ENCODE results near the gene OR52H1.

OR52H1 gene

GRCh38 chr11:5556596-5557188, 8.4 kb upstream of the OR52H1 start:
- Mint-ChIP-seq H3K27me3 (peaks cover 7% of the 10 kb centered on the region), H3K9me3 (no peaks in the 10 kb centered on the region), H3K36me3 (ENCODE audit: low read depth) (no peaks in the 10 kb centered on the region), H3K4me3 (no peak overlapping the region), H3K4me1 (no peaks in the 10 kb centered on the region), H3K27ac (no peak overlapping the region)
- DNase-seq: no peak
- no peak for ATAC-seq

GRCh38 chr11:5553343-5553742, 5.0 kb upstream of the OR52H1 start:
- no peaks in the 10 kb centered on the region for H3K4me1 Mint-ChIP-seq
- H3K36me3 Mint-ChIP-seq (ENCODE audit: low read depth): no peaks in the 10 kb centered on the region
- no peak for DNase-seq
- no peaks in the 10 kb centered on the region for H3K9me3 Mint-ChIP-seq
- no peak for ATAC-seq
- H3K27me3 Mint-ChIP-seq: no peaks in the 10 kb centered on the region
- H3K4me3 Mint-ChIP-seq: no peak overlapping the region
- no peak overlapping the region for H3K27ac Mint-ChIP-seq

- DNase-seq: no peak
- no peak overlapping the region for H3K27ac Mint-ChIP-seq
- H3K4me1 Mint-ChIP-seq: no peaks in the 10 kb centered on the region
- ATAC-seq: no peak
- no peak overlapping the region for H3K4me3 Mint-ChIP-seq
- H3K27me3 Mint-ChIP-seq: no peaks in the 10 kb centered on the region
- no peaks in the 10 kb centered on the region for H3K36me3 Mint-ChIP-seq (ENCODE audit: low read depth)
- H3K9me3 Mint-ChIP-seq: no peaks in the 10 kb centered on the region
Measured at GRCh38 chr11:5550440-5551095, 2.2 kb upstream of the OR52H1 start.

GRCh38 chr11:5547982-5548381, 358 bp downstream of the OR52H1 start:
- Mint-ChIP-seq H3K4me1 (no peaks in the 10 kb centered on the region), H3K36me3 (ENCODE audit: low read depth) (no peaks in the 10 kb centered on the region), H3K27me3 (no peaks in the 10 kb centered on the region), H3K27ac (no peak overlapping the region), H3K9me3 (no peaks in the 10 kb centered on the region), H3K4me3 (no peak overlapping the region)
- DNase-seq (no peak), ATAC-seq (no peak)

GRCh38 chr11:5546457-5546856, 1.9 kb downstream of the OR52H1 start:
- no peak for DNase-seq
- no peaks in the 10 kb centered on the region for H3K36me3 Mint-ChIP-seq (ENCODE audit: low read depth)
- ATAC-seq: no peak
- no peaks in the 10 kb centered on the region for H3K27me3 Mint-ChIP-seq
- H3K4me1 Mint-ChIP-seq: no peaks in the 10 kb centered on the region
- H3K27ac Mint-ChIP-seq: no peak overlapping the region
- H3K9me3 Mint-ChIP-seq: no peaks in the 10 kb centered on the region
- no peak overlapping the region for H3K4me3 Mint-ChIP-seq

- no peak for ATAC-seq
- H3K4me3 Mint-ChIP-seq: no peak overlapping the region
- no peaks in the 10 kb centered on the region for H3K36me3 Mint-ChIP-seq (ENCODE audit: low read depth)
- peaks cover 4% of the 10 kb centered on the region for H3K9me3 Mint-ChIP-seq
- DNase-seq: no peak
- H3K27ac Mint-ChIP-seq: no peak overlapping the region
- H3K27me3 Mint-ChIP-seq: peaks cover 2% of the 10 kb centered on the region
- no peaks in the 10 kb centered on the region for H3K4me1 Mint-ChIP-seq
Measured at GRCh38 chr11:5541427-5541826, 6.9 kb downstream of the OR52H1 start.

GRCh38 chr11:5536482-5536881, 11.9 kb downstream of the OR52H1 start:
- ATAC-seq (no peak), DNase-seq (no peak)
- H3K36me3 Mint-ChIP-seq (ENCODE audit: low read depth): no peaks in the 10 kb centered on the region
- H3K9me3 Mint-ChIP-seq: peaks cover 4% of the 10 kb centered on the region
- no peaks in the 10 kb centered on the region for H3K4me1 Mint-ChIP-seq
- no peak overlapping the region for H3K4me3 Mint-ChIP-seq
- H3K27ac Mint-ChIP-seq: no peak overlapping the region
- peaks cover 2% of the 10 kb centered on the region for H3K27me3 Mint-ChIP-seq

- H3K9me3 Mint-ChIP-seq: peaks cover 4% of the 10 kb centered on the region
- no peaks in the 10 kb centered on the region for H3K36me3 Mint-ChIP-seq (ENCODE audit: low read depth)
- H3K4me1 Mint-ChIP-seq: no peaks in the 10 kb centered on the region
- no peak overlapping the region for H3K27ac Mint-ChIP-seq
- ATAC-seq (no peak), DNase-seq (no peak)
- no peaks in the 10 kb centered on the region for H3K27me3 Mint-ChIP-seq
- no peak overlapping the region for H3K4me3 Mint-ChIP-seq
Measured at GRCh38 chr11:5534046-5534445, 14.3 kb downstream of the OR52H1 start.

GRCh38 chr11:5531053-5531831, 17.1 kb downstream of the OR52H1 start:
- ATAC-seq (no peak), DNase-seq (no peak)
- Mint-ChIP-seq H3K4me1 (no peaks in the 10 kb centered on the region), H3K36me3 (ENCODE audit: low read depth) (no peaks in the 10 kb centered on the region), H3K27ac (no peak overlapping the region), H3K9me3 (no peaks in the 10 kb centered on the region), H3K4me3 (no peak overlapping the region), H3K27me3 (no peaks in the 10 kb centered on the region)

GRCh38 chr11:5528495-5528894, 19.8 kb downstream of the OR52H1 start:
- H3K4me1 Mint-ChIP-seq: no peaks in the 10 kb centered on the region
- no peak overlapping the region for H3K4me3 Mint-ChIP-seq

GRCh38 chr11:5527716-5528115, 20.6 kb downstream of the OR52H1 start:
- Mint-ChIP-seq H3K4me3 (no peak overlapping the region), H3K4me1 (no peaks in the 10 kb centered on the region), H3K9me3 (no peaks in the 10 kb centered on the region), H3K27me3 (no peaks in the 10 kb centered on the region), H3K27ac (no peak overlapping the region), H3K36me3 (ENCODE audit: low read depth) (no peaks in the 10 kb centered on the region)
- DNase-seq: no peak
- no peak for ATAC-seq

More at GRCh38 chr11:5528495-5528894, 19.8 kb downstream of the OR52H1 start:
- Mint-ChIP-seq H3K9me3 (no peaks in the 10 kb centered on the region), H3K36me3 (ENCODE audit: low read depth) (no peaks in the 10 kb centered on the region), H3K27me3 (no peaks in the 10 kb centered on the region), H3K27ac (no peak overlapping the region)
- no peak for DNase-seq
- ATAC-seq: no peak

GRCh38 chr11:5524756-5525155, 23.6 kb downstream of the OR52H1 start:
- no peaks in the 10 kb centered on the region for H3K36me3 Mint-ChIP-seq (ENCODE audit: low read depth)
- H3K27me3 Mint-ChIP-seq: no peaks in the 10 kb centered on the region
- ATAC-seq (no peak), DNase-seq (no peak)
- no peak overlapping the region for H3K27ac Mint-ChIP-seq
- H3K4me3 Mint-ChIP-seq: no peak overlapping the region
- H3K9me3 Mint-ChIP-seq: no peaks in the 10 kb centered on the region
- no peaks in the 10 kb centered on the region for H3K4me1 Mint-ChIP-seq

GRCh38 chr11:5522308-5522707, 26.0 kb downstream of the OR52H1 start:
- ATAC-seq (no peak), DNase-seq (no peak)
- Mint-ChIP-seq H3K9me3 (no peaks in the 10 kb centered on the region), H3K27ac (no peak overlapping the region), H3K4me1 (no peaks in the 10 kb centered on the region), H3K27me3 (no peaks in the 10 kb centered on the region), H3K4me3 (no peak overlapping the region), H3K36me3 (ENCODE audit: low read depth) (no peaks in the 10 kb centered on the region)

- H3K4me3 Mint-ChIP-seq: no peak overlapping the region
- ATAC-seq (no peak), DNase-seq (no peak)
- no peaks in the 10 kb centered on the region for H3K4me1 Mint-ChIP-seq
- no peak overlapping the region for H3K27ac Mint-ChIP-seq
- H3K36me3 Mint-ChIP-seq (ENCODE audit: low read depth): no peaks in the 10 kb centered on the region
- H3K27me3 Mint-ChIP-seq: no peaks in the 10 kb centered on the region
- no peaks in the 10 kb centered on the region for H3K9me3 Mint-ChIP-seq
Measured at GRCh38 chr11:5521540-5521939, 26.8 kb downstream of the OR52H1 start.

- Mint-ChIP-seq H3K9me3 (no peaks in the 10 kb centered on the region), H3K4me3 (no peak within 1 kb of the TSS), H3K36me3 (ENCODE audit: low read depth) (no peaks in the 10 kb centered on the region), H3K27me3 (no peaks in the 10 kb centered on the region), H3K4me1 (no peaks in the 10 kb centered on the region), H3K27ac (no peak within 1 kb of the TSS)
- DNase-seq (no peak), ATAC-seq (no peak)
Measured at GRCh38 chr11:5516599-5516998, 31.7 kb downstream of the OR52H1 start, which contains the start of gene UBQLNL. UBQLNL (minus strand) TSS chr11:5516699; CDS start chr11:5516441, 258 bp downstream.

All from activated naive CD8-positive, alpha-beta T cell treated with anti-CD3 and anti-CD28 coated beads, Interleukin-2, amount 50 U/mL, for 24 hours (primary cell).